ENCODE measurements around the gene CPS1. TPM values are rescaled to one million over a fixed set of nuclear protein-coding genes. Genes with fewer than 3 reads are reported as not detected.

CPS1 gene
- total and polyA plus RNA-seq, 2 of the 8 experiments (the other 6 are each of a cell fraction or from before 2014, with no cell fraction given) = 7.9 to 15.7 TPM

GRCh38 chr2:210718503-210718902 lies 162.1 kb downstream of the CPS1 start:
- H3K9me3 ChIP-seq (ENCODE audit: insufficient read depth in 2 of 2, low read depth in 1 of 2, low read length in 1 of 2) = no peaks in the 10 kb centered on the region
- FAIRE-seq (no peak), DNase-seq (ENCODE audit: low read depth in 1 of 2, low spot score in 2 of 2) (no peak)
- H3K23ac ChIP-seq (ENCODE audit: insufficient read length) = no peak overlapping the region
- no peak overlapping the region for H2BK15ac ChIP-seq (ENCODE audit: low read length)
- no peak overlapping the region for H2BK120ac ChIP-seq (replicated peaks; ENCODE audit: low read depth, low read length)
- H4K20me1 ChIP-seq (replicated peaks in 1 of 2; ENCODE audit: control insufficient read depth in 1 of 2, insufficient read depth in 2 of 2, low read length in 2 of 2) = no peaks in the 10 kb centered on the region
- H3K27me3 ChIP-seq (replicated peaks in 1 of 4; ENCODE audit: control insufficient read depth in 3 of 4, extremely low read depth in 1 of 4, insufficient read depth in 3 of 4, low read length in 3 of 4) = no peaks in the 10 kb centered on the region
- H3K56ac ChIP-seq (replicated peaks; ENCODE audit: insufficient read length, low read depth, low read length) = no peak overlapping the region
- H2BK12ac ChIP-seq (ENCODE audit: low read depth, low read length) = no peak overlapping the region
- H4K8ac ChIP-seq (ENCODE audit: extremely low read depth, insufficient read depth, low read length) = no peak overlapping the region
- WGBS, 2 experiments (ENCODE audit: extremely low coverage in 1 of 2, insufficient coverage in 1 of 2, insufficient read length in 1 of 2, insufficient replicate concordance in 2 of 2, low coverage in 1 of 2, low lambda C conversion rate in 2 of 2, missing lambda C conversion rate in 1 of 2) = 55% methylated on average over 3 of the region's 3 CpGs; no CpG with 5 or more reads in 1 of the 2 experiments
- no peak overlapping the region for H3K18ac ChIP-seq (ENCODE audit: extremely low read depth, low read length)
- no peak overlapping the region for H3K4me3 ChIP-seq (ENCODE audit: extremely low read depth in 1 of 4, insufficient read depth in 2 of 4, low read depth in 3 of 4, low read length in 4 of 4)
- H3K36me3 ChIP-seq (ENCODE audit: control insufficient read depth in 2 of 4, insufficient read depth in 4 of 4, low read length in 3 of 4) = no peaks in the 10 kb centered on the region
- H3K4ac ChIP-seq (replicated peaks; ENCODE audit: insufficient read length, low read depth, low read length) = no peak overlapping the region
- no peaks in the 10 kb centered on the region for H3K79me1 ChIP-seq (ENCODE audit: low read depth, low read length)
- no peak overlapping the region for H3K14ac ChIP-seq (ENCODE audit: insufficient read length)
- no peak overlapping the region for H2AFZ ChIP-seq (ENCODE audit: low read length)
- peaks cover 0 to 8% (median 1%) of the 10 kb centered on the region in 4 experiments; a peak in 3 of 7 replicates for H3K4me1 ChIP-seq (replicated peaks in 1 of 4; ENCODE audit: control insufficient read depth in 3 of 4, insufficient read depth in 4 of 4, low read length in 3 of 4)
- no peak overlapping the region for H4K91ac ChIP-seq (replicated peaks; ENCODE audit: insufficient read length, low read length)
- H4K5ac ChIP-seq (ENCODE audit: insufficient read length, low read depth, low read length) = no peak overlapping the region
- no peak overlapping the region for H2BK20ac ChIP-seq (ENCODE audit: low read length)
- no peak overlapping the region for H2AK5ac ChIP-seq (ENCODE audit: low read depth, low read length)
- ChIA-PET POLR2A (ENCODE audit: partially characterized antibody) (no interaction called here), CTCF (ENCODE audit: partially characterized antibody) (no interaction called here)
- no peak overlapping the region for H2BK5ac ChIP-seq (ENCODE audit: low read depth, low read length)
- no peaks in the 10 kb centered on the region for H3K79me2 ChIP-seq (ENCODE audit: control insufficient read depth in 1 of 2, insufficient read depth in 2 of 2, low read length in 2 of 2)
- H3K4me2 ChIP-seq (ENCODE audit: insufficient read depth in 1 of 2, low read depth in 2 of 2, low read length in 2 of 2) = no peak overlapping the region
- no peak overlapping the region for H3K9ac ChIP-seq (replicated peaks in 1 of 4; ENCODE audit: extremely low read depth in 1 of 4, low read depth in 3 of 4, low read length in 3 of 4)
- H3K27ac ChIP-seq (ENCODE audit: low read depth, low read length) = no peak overlapping the region
- no peaks in the 10 kb centered on the region for H3K23me2 ChIP-seq (ENCODE audit: low read depth, low read length)
- TF ChIP-seq CTCF (IDR thresholded peaks at IDR 0.05; ENCODE audit: control extremely low read depth in 1 of 3, insufficient read depth in 1 of 3, low read depth in 1 of 3, low read length in 3 of 3) (no peak), PHF8 (conservative IDR thresholded peaks at IDR 0.05; ENCODE audit: low read depth, low read length) (no peak), SIRT6 (IDR thresholded peaks at IDR 0.05; ENCODE audit: low read length) (no peak), EP300 (IDR thresholded peaks at IDR 0.05; ENCODE audit: borderline replicate concordance in 1 of 2, low read depth in 2 of 2, low read length in 2 of 2) (no peak), NRF1 (IDR thresholded peaks at IDR 0.05; ENCODE audit: low read depth, low read length) (no peak), RXRA (IDR thresholded peaks at IDR 0.05; ENCODE audit: insufficient read depth, low read depth, low read length) (no peak), ZNF274 (IDR thresholded peaks at IDR 0.05; ENCODE audit: borderline replicate concordance, extremely low read depth, low read length) (no peak), BRCA1 (IDR thresholded peaks at IDR 0.05; ENCODE audit: low read depth, low read length) (no peak), CBX5 (IDR thresholded peaks at IDR 0.05; ENCODE audit: low read depth, low read length) (no peak), KDM4A (IDR thresholded peaks at IDR 0.05; ENCODE audit: low read depth, low read length, severe bottlenecking) (no peak), RNF2 (IDR thresholded peaks at IDR 0.05; ENCODE audit: borderline replicate concordance, low read depth, low read length, missing control alignments, poor library complexity, severe bottlenecking) (no peak), SP2 (IDR thresholded peaks at IDR 0.05; ENCODE audit: low read length) (no peak)
